IPS-15b (cell line): ENCODE results near the gene KIF9.
"Not testable (repeated sequence)": the region's sequence is repeated elsewhere in the genome, so short reads cannot be mapped to it uniquely, and the experiment has no call there.

Experiments used
- H3K27me3 ChIP-seq: one replicate; pipeline ENCODE4 v1.6.1; 2013; ENCODE audit warnings: low read length; ENCODE audit not compliant: control insufficient read depth, insufficient read depth
- H3K36me3 ChIP-seq: one replicate; pipeline ENCODE4 v1.6.1; 2013; ENCODE audit warnings: low read length; ENCODE audit not compliant: control insufficient read depth, insufficient read depth
- H3K4me1 ChIP-seq: one replicate; pipeline ENCODE4 v1.6.1; 2013; ENCODE audit warnings: mild to moderate bottlenecking, low read length; ENCODE audit not compliant: control insufficient read depth, insufficient read depth
- H3K4me3 ChIP-seq: one replicate; pipeline ENCODE4 v1.5.1; 2013; ENCODE audit warnings: low read depth, low read length
- H3K9ac ChIP-seq: one replicate; pipeline ENCODE4 v1.6.1; 2013; ENCODE audit warnings: low read depth, mild to moderate bottlenecking, low read length
- H3K9me3 ChIP-seq: one replicate; pipeline ENCODE4 v1.6.1; 2013; ENCODE audit warnings: mild to moderate bottlenecking, low read length; ENCODE audit not compliant: control insufficient read depth, insufficient read depth

The KIF9 gene

GRCh38 chr3:47282424-47283192 is at the start of gene KIF9, which contains the start of gene KLHL18:
Gene KIF9, minus strand, starts transcription at chr3:47282799. Its CDS starts 5,425 bp downstream, at chr3:47277374.
Gene KLHL18, plus strand, starts transcription at chr3:47282944. Its CDS starts 22 bp downstream, at chr3:47282966.
- Histone ChIP-seq H3K4me3 (peak within 1 kb of the TSS; percentile 99), H3K9ac (peak within 1 kb of the TSS; percentile 89), H3K36me3 (peaks cover 2% of the 10 kb centered on the region), H3K4me1 (no peaks in the 10 kb centered on the region), H3K9me3 (no peaks in the 10 kb centered on the region), H3K27me3 (no peaks in the 10 kb centered on the region)

- Histone ChIP-seq H3K9me3 (no peaks in the 10 kb centered on the region), H3K27me3 (no peaks in the 10 kb centered on the region), H3K9ac (no peak overlapping the region), H3K4me1 (no peaks in the 10 kb centered on the region), H3K36me3 (peaks cover 19% of the 10 kb centered on the region), H3K4me3 (no peak overlapping the region)
Observed at GRCh38 chr3:47324278-47324865, 41.8 kb upstream of the KIF9 start.

GRCh38 chr3:47323431-47324277 is 41.1 kb upstream of the KIF9 start:
- H3K27me3 ChIP-seq, result no peaks in the 10 kb centered on the region
- H3K4me1 ChIP-seq, result no peaks in the 10 kb centered on the region
- no peak overlapping the region for H3K4me3 ChIP-seq
- H3K36me3 ChIP-seq, result peaks cover 18% of the 10 kb centered on the region
- no peaks in the 10 kb centered on the region for H3K9me3 ChIP-seq
- H3K9ac ChIP-seq, result no peak overlapping the region

- Histone ChIP-seq H3K9me3 (no peaks in the 10 kb centered on the region), H3K36me3 (peaks cover 12% of the 10 kb centered on the region), H3K4me1 (peaks cover 3% of the 10 kb centered on the region), H3K27me3 (no peaks in the 10 kb centered on the region), H3K4me3 (no peak overlapping the region), H3K9ac (no peak overlapping the region)
Observed at GRCh38 chr3:47319956-47320355, 37.4 kb upstream of the KIF9 start.

GRCh38 chr3:47318916-47319315 is 36.3 kb upstream of the KIF9 start:
- Histone ChIP-seq H3K36me3 (peaks cover 11% of the 10 kb centered on the region), H3K4me3 (no peak overlapping the region), H3K9me3 (no peaks in the 10 kb centered on the region), H3K4me1 (peaks cover 3% of the 10 kb centered on the region), H3K9ac (no peak overlapping the region), H3K27me3 (no peaks in the 10 kb centered on the region)

GRCh38 chr3:47316151-47316550 is 33.6 kb upstream of the KIF9 start:
- H3K27me3 ChIP-seq, H3K9me3 ChIP-seq, H3K36me3 ChIP-seq, H3K9ac ChIP-seq, H3K4me3 ChIP-seq, H3K4me1 ChIP-seq: not testable (repeated sequence)

GRCh38 chr3:47315069-47315647 is 32.6 kb upstream of the KIF9 start:
- Histone ChIP-seq H3K9ac (no peak overlapping the region), H3K36me3 (peaks cover 3% of the 10 kb centered on the region), H3K27me3 (no peaks in the 10 kb centered on the region), H3K4me1 (peaks cover 3% of the 10 kb centered on the region), H3K4me3 (no peak overlapping the region), H3K9me3 (no peaks in the 10 kb centered on the region)

- H3K9ac ChIP-seq, result no peak overlapping the region
- peaks cover 3% of the 10 kb centered on the region for H3K4me1 ChIP-seq
- H3K4me3 ChIP-seq, result no peak overlapping the region
- H3K27me3 ChIP-seq, result no peaks in the 10 kb centered on the region
- H3K9me3 ChIP-seq, result no peaks in the 10 kb centered on the region
- H3K36me3 ChIP-seq, result no peaks in the 10 kb centered on the region
Observed at GRCh38 chr3:47314056-47314764, 31.6 kb upstream of the KIF9 start.

- Histone ChIP-seq H3K4me3 (no peak overlapping the region), H3K4me1 (peaks cover 3% of the 10 kb centered on the region), H3K36me3 (no peaks in the 10 kb centered on the region), H3K9me3 (no peaks in the 10 kb centered on the region), H3K27me3 (no peaks in the 10 kb centered on the region), H3K9ac (no peak overlapping the region)
Observed at GRCh38 chr3:47313341-47314055, 30.9 kb upstream of the KIF9 start.

GRCh38 chr3:47310391-47310790 is 27.8 kb upstream of the KIF9 start:
- Histone ChIP-seq H3K36me3 (no peaks in the 10 kb centered on the region), H3K27me3 (no peaks in the 10 kb centered on the region), H3K4me1 (peaks cover 3% of the 10 kb centered on the region), H3K4me3 (no peak overlapping the region), H3K9ac (no peak overlapping the region), H3K9me3 (no peaks in the 10 kb centered on the region)
